ENCODE measurements around the gene SATB2. TPM values are rescaled to one million over a fixed set of nuclear protein-coding genes. Genes with fewer than 3 reads are reported as not detected.

The SATB2 gene
- total and polyA plus RNA-seq, 9 donors = 0.92 to 6.3 (median 3.8) TPM

GRCh38 chr2:199467066-199467822, 9.5 kb upstream of the SATB2 start:
- H3K4me3 ChIP-seq = no peak overlapping the region
- intact Hi-C loops (cut with DNase I) = no loop called here
- H3K4me1 ChIP-seq (ENCODE audit: insufficient read depth) = peaks cover 14% of the 10 kb centered on the region
- DNase-seq = no peak
- 6 to 17% (median 12%) methylated on average over 23 of the region's 23 CpGs for WGBS, 3 donors
- no peaks in the 10 kb centered on the region for H3K27me3 ChIP-seq
- H3K36me3 ChIP-seq = no peaks in the 10 kb centered on the region
- H3K9me3 ChIP-seq = no peaks in the 10 kb centered on the region
- no peak overlapping the region for H3K27ac ChIP-seq
- no peak for TF ChIP-seq EP300 (IDR thresholded peaks at IDR 0.05)
- TF ChIP-seq CTCF (IDR thresholded peaks at IDR 0.05) = no peak
- no peak for TF ChIP-seq POLR2A (IDR thresholded peaks at IDR 0.05)

- Histone ChIP-seq H3K4me3 (no peak overlapping the region), H3K27ac (no peak overlapping the region), H3K27me3 (no peaks in the 10 kb centered on the region), H3K4me1 (ENCODE audit: insufficient read depth) (peaks cover 14% of the 10 kb centered on the region), H3K9me3 (no peaks in the 10 kb centered on the region), H3K36me3 (no peaks in the 10 kb centered on the region)
- TF ChIP-seq CTCF (IDR thresholded peaks at IDR 0.05) (no peak), POLR2A (IDR thresholded peaks at IDR 0.05) (no peak), EP300 (IDR thresholded peaks at IDR 0.05) (no peak)
- WGBS, 3 donors = 18 to 46% (median 29%) methylated on average over 6 of the region's 6 CpGs
- intact Hi-C loops (cut with DNase I) = no loop called here
- no peak for DNase-seq
Measured at GRCh38 chr2:199466692-199467065, 8.9 kb upstream of the SATB2 start.

DNA sequence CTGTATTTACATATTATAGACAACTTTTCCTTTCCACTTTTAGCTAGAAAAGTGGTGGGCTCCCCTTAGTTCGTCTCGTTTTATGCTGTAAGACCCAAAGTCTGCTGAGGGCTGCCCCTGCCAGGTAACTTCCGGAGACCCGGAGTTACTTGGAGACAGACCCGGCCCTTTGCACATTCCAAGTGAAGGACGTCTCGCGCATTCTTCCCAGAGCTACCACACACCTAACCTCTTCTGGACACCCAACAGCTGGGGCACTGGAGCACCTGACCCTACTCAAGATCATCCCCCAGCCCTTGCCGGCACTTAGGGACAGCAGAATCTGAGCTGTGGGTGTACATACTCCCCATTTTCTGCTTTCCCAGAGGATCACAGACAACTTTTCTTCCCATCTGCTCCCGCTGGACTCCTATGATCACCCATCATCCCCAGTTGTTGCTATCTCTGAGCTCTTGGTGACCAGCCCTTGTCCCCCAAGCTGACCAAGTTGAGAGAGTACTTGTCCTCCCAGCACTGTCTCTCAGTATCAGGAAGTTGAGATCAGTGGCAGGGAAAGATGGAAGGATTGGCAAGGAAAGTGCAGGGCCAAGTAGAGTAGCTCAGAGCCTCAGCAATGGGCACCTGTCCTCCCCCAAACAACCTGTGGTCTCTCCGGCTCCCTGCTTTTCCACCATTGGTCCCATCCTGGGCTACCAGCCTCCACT, 8.4 kb upstream of the SATB2 start:
- DNase-seq = no peak
- Histone ChIP-seq H3K27ac (no peak overlapping the region), H3K4me3 (no peak overlapping the region), H3K9me3 (no peaks in the 10 kb centered on the region), H3K4me1 (ENCODE audit: insufficient read depth) (peaks cover 10% of the 10 kb centered on the region), H3K27me3 (peaks cover 3% of the 10 kb centered on the region), H3K36me3 (no peaks in the 10 kb centered on the region)
- TF ChIP-seq CTCF (IDR thresholded peaks at IDR 0.05) (no peak), EP300 (IDR thresholded peaks at IDR 0.05) (no peak), POLR2A (IDR thresholded peaks at IDR 0.05) (no peak)
- WGBS, 3 donors = 22 to 23% (median 22%) methylated on average over 11 of the region's 11 CpGs
- intact Hi-C loops (cut with DNase I) = no loop called here

- 14 to 23% (median 22%) methylated on average over 5 of the region's 5 CpGs for WGBS, 3 donors
- intact Hi-C loops (cut with DNase I) = no loop called here
Measured at GRCh38 chr2:199465390-199465789, 7.7 kb upstream of the SATB2 start.

More at GRCh38 chr2:199465390-199465789, 7.7 kb upstream of the SATB2 start:
- no peak for DNase-seq
- Histone ChIP-seq H3K27ac (no peak overlapping the region), H3K27me3 (peaks cover 3% of the 10 kb centered on the region), H3K9me3 (no peaks in the 10 kb centered on the region), H3K4me3 (no peak overlapping the region), H3K36me3 (no peaks in the 10 kb centered on the region), H3K4me1 (ENCODE audit: insufficient read depth) (peaks cover 7% of the 10 kb centered on the region)
- TF ChIP-seq POLR2A (IDR thresholded peaks at IDR 0.05) (no peak), EP300 (IDR thresholded peaks at IDR 0.05) (no peak), CTCF (IDR thresholded peaks at IDR 0.05) (no peak)

Measured in ovary (tissue), 9 donors.